ENCODE results near the gene GDF2.

Gene GDF2

DNA sequence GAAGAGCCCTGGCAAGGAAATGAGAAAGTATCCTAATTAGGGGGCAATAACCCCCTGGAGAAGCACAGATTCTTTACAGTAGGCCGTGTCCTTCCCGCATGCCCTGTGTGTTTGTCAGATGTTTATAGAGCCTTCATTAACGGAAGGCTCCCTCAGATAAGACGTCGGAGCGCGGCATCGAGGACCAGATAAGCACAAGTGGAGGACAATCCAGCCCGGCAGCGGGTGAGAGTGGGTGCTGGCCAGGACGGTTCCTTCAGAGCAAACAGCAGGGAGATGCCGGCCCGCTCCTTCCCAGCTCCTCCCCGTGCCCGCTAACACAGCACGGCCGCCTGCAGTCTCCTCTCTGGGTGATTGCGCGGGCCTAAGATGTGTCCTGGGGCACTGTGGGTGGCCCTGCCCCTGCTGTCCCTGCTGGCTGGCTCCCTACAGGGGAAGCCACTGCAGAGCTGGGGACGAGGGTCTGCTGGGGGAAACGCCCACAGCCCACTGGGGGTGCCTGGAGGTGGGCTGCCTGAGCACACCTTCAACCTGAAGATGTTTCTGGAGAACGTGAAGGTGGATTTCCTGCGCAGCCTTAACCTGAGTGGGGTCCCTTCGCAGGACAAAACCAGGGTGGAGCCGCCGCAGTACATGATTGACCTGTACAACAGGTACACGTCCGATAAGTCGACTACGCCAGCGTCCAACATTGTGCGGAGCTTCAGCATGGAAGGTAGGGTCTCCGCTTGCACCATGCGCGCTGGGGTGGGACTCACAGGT is at the start of gene GDF2:
GDF2 (plus strand) TSS at position 155 of the 762 bp plus-strand sequence; CDS start at position 370, 215 bp downstream.
- in situ Hi-C loops (cut with HindIII; ENCODE audit: low sequenced_read_pairs) = no loop called here

DNA sequence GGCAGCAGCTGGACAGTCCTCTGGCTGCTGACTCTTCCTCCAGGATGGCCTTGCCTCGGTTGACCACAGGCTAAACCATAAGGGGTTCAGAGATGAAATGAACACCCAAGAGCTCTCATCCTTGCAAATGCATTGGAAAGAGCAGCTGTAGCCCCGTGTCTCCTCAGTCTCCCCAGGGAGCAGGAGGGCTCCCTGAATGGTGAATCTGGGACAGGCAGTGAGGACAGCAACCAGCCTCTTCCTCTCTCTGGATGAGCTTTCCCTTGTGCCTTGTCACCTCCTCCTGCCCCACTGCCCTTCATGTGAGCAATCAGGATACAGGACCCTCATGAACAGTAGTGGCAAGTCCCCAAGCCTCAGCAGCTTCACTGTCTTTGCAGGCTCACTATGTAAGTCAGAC is 46.2 kb upstream of the GDF2 start:
- in situ Hi-C loops (cut with HindIII; ENCODE audit: low sequenced_read_pairs) = no loop called here

DNA sequence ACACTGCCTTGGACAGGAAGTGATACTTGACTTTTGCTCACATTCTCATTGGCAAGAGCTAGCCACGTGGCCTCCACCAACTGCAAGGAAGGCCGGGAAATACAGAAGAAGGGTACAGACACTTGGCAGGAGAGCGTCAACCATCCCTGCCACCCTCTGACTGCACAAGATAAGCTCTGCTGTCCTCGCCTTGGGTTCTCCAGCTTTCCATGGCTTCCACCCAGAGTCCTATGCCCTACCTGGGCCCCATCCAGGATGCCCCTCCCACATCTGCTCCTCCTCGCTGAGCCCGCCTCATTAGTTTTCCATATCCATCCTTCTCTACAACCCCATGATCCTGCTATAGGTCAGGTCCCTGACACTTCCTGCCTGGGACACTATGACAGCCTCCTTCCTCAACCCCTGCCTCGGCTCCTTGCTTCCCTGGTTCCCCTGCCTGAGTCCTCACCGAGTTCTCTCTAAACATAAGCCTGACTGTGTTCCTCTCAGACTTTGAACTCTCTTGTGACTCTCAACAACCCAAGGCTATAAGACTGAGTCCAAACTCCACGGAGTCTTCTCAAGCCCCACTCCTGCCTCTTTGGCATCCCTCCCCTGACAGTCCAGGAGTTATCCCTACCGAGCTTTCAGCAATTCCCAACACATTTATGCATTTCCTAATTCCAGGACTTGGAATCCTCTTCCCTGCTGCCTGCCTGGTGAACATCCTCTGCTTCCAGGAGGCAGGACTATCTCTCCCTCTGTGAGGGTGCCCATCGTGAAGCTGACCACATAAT is 45.5 kb upstream of the GDF2 start:
- in situ Hi-C loops (cut with HindIII; ENCODE audit: low sequenced_read_pairs) = no loop called here

DNA sequence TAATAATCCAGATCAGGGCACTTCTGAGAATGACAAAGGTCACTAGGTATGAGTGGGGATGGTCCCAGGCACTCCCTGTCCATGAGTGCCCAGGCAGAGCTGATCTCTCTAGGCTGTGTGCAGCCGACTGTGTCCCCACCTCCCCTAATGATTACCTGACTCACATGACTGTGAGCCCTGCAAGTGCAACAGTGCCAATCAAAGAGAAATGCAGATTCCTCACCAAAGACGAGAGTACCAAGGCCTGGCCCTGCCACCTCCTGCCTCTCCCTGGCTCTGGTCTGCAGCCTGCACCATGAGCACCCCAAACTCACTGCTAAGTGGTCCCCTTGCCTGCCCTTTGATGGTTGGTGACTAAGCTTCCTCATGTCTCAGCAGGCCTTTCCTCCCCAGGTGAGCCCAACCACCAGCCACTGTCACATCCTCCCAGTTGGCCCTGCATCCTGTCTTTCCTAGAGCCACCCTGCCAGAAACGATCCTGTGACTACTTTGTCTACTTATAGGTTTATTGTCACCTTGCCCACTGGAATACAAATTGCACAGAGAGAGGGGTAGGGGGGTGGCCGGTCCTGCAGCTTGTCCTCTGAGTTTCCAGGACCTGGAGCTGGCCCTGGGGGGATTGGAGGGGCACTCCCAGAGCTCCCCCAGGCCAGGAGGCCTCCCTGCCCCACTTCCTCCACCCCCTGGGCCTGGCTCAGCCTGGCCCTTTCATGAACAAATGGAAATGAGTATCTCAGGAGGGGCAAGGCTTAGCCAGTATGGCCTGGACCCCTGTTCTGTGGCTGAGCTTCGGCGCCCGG is 44.7 kb upstream of the GDF2 start:
- in situ Hi-C loops (cut with HindIII; ENCODE audit: low sequenced_read_pairs) = no loop called here

DNA sequence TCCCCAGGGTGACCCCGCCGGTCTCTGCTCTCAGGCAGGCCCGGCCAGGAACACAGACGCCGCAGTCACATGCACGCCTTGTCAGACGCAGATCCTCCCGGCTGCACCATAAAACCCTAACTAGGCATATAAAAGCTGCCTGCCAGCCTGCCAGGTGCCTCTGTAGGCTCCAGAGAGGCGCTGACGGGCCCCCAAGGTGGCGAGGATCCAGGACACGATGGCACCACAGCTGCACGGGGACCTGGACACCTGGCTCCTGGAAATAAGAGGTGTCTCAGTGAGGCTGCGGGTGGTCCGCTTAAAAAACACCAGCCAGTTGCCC is 44.1 kb upstream of the GDF2 start:
- in situ Hi-C loops (cut with HindIII; ENCODE audit: low sequenced_read_pairs) = no loop called here

GRCh38 chr10:47278720-47279119 is 43.5 kb upstream of the GDF2 start:
- in situ Hi-C loops (cut with HindIII; ENCODE audit: low sequenced_read_pairs) = no loop called here

GRCh38 chr10:47279276-47279675 is 43.0 kb upstream of the GDF2 start:
- in situ Hi-C loops (cut with HindIII; ENCODE audit: low sequenced_read_pairs) = no loop called here

DNA sequence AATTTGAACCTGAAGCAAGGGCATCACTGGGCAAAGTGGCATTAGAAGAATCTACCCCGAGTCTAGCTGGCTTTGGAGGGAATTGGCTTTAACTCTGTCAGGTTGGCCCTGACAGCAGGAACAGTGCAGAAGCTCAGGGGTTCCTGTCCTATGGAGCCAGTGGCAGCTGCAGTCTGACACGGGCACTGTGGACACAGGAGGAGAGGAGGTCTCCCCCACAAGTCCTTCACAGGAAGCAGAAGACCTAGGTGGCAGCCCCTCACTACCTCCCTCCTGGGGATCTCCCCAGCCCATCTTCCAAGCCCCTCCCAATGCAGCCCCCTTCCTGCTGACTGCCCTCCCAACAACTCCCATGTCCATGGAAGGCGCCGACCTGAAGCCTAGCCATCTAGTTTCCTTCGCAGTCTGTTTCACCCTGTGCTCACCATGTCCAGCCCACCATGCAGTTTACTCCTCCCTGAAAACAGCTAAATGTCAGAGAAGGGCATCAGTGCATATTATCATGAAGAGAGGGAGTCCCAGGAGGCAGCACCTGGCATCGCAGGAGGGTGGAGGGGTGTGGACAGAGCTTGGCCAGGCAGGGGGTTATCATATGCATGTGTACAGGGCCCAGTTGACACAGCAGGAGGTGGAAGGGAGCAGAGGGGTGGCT is 40.1 kb upstream of the GDF2 start:
- in situ Hi-C loops (cut with HindIII; ENCODE audit: low sequenced_read_pairs) = no loop called here

DNA sequence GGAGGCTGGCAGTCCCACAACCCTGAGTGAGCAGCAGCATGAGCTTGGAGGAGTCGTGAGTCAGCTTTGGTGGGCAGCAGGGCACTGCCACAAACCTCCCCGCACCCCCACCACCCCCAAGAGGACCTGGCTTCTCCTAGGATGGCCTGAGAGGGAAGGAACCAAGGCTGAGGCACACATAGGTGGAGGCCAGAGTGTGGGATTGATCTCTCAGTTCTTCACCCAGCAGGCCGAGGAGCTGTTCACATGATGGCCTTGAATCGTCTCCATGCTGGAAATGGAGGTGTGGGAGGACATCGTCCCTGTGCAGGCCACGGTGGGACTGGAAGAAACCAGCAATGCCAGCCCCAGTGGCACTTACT is 39.6 kb upstream of the GDF2 start:
- in situ Hi-C loops (cut with HindIII; ENCODE audit: low sequenced_read_pairs) = no loop called here

DNA sequence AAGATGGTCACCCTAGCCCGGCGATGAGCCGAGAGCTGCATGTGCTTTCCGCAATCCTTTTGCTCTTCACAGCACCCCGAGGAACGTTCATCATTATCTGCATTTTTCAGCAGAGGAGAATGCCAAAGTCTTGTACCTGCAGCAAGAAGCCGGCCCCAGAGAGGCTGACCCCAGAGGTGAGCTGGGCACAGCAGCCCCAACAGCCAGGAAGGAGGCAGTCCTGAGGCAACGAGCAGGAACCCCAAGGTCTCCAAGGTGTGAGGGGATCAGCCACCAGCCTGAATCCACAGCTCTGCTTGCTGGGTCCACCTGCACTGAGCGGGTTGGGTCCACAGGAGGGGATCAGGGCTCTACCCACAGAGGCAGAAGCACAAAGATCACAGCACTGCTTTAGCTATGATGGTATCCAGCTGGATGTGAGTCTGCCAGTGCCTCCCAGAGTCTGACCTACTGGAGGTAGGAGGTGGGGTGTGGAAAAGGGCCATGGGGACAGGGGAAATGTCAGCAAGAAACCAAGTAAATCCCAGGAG is 39.1 kb upstream of the GDF2 start:
- in situ Hi-C loops (cut with HindIII; ENCODE audit: low sequenced_read_pairs) = no loop called here

DNA sequence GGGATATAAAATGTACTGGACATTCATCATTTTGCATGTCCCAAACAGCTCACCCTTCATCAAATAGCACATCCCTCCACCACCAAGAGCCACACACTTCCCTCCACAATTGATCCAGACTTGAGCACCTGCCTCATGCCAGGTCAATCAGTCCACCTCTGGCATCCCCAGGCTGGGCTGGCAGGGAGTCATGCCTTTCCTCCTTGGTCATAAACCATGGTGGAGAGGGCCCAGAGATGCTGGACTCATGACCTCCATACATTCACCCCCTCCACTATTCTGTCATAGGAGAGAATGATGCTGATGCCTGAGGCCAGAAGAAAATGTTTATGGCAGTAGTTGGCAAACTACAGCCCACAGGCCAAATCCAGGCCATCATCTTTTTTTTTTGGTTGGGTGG is 38.4 kb upstream of the GDF2 start:
- in situ Hi-C loops (cut with HindIII; ENCODE audit: low sequenced_read_pairs) = no loop called here

DNA sequence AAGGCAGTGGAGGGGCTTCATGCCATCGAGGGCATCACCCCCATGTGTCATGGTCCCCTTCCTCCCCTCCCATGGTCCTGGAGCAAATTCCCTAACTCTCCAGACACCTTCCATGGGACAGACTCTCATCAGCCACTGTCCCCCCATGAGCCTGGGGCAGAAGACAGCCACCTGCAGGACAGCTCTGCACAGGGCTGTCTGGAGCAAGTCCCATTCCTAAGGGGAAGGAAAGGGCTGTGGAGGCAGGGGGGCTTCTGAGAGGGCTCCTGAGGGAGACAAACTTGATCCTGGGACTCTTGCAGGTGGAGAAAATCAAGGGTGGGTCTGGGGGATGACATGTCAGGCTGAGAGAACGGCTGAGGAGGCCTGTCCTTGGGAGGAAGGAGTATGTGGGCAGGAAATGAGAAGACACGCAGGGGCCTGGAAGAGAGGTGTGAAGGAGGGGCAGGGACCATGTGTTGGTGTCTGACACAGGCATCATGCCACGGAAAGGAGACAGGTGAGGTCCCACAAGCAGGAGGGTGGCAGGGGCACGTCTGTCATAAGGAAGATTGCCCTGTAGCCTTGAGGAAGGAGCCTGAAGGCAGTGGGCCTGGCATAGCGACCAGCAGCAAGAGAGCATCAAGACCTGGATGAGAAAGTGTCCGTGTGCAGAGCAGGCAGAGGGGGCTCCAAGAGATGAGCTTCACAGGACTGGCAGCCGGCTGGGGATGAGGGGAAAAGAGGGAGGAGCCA is 36.7 kb upstream of the GDF2 start:
- in situ Hi-C loops (cut with HindIII; ENCODE audit: low sequenced_read_pairs) = no loop called here

DNA sequence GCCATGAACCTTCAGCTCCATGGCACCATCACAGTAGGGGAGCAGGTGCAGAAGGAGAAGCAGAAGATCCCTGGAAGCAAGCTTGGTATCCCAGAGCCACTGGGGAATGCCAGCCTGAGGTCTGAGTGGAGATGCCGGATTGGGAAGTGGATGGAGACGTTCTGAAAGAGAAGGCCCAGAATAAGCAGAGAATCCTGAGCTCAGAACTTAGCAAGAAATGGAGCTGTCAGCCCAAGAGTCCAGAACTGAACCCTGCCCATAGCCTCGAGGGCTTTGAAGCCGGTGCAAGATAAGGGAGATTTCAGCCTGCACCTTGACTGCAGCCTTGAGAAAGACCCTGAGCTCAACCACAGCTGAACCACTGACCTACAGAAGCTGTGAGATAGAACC is 36.1 kb upstream of the GDF2 start:
- in situ Hi-C loops (cut with HindIII; ENCODE audit: low sequenced_read_pairs) = no loop called here

DNA sequence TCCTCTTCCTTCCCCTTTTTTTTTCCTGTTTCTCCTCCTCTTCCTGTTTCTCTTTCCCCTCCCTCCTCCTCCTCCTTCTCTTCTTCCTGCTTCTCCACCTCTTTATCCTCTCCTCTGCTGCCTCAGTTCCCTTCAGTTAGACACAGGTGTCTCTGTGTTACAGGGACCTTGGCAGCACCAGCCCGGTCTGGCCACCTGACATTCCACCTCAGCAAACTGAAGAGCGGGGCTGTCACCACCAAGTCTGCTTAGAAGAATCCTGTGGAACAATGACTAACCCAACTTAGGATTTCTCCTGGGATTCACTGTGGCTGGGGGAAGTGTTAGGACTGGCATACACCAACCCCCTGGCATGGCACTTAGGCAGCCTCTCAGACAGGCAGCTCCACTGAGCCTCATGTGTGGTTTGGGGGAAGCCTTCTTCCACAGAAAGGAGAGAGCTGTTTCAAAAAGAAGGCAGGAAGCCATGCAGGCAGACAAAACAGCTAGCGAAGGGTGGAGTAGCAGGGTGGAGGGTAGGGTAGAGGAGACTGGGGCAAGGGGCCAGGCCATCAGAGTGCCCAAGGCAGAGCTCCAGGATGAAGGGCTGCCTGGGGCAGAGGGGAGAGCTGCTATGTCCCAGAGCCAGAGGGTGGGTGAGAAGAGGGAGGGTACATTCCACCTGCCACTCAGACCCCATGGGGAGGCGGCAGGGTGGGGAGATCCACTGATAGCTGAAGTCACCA is 35.5 kb upstream of the GDF2 start:
- in situ Hi-C loops (cut with HindIII; ENCODE audit: low sequenced_read_pairs) = no loop called here

DNA sequence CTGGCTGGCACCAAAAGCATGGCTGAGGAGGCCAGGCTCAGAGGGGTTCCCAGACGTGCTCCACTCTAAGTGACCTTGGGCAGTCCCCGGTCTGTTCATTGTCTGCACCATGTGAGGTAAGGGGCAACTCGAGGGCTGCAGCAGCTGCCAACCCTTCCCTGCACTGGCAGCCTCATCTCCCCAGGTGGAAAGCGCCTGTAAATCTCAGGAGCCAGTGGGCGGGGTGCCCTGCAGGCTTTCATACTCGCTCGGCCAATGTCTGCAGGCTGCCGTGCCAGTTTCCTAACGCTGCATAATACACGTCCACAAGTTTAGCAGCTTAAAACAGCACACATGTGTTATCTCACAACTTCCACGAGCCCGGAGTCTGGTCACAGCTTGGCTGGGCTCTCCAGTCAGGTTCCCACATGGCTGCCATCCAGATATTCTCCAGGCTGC is 34.9 kb upstream of the GDF2 start:
- in situ Hi-C loops (cut with HindIII; ENCODE audit: low sequenced_read_pairs) = no loop called here

DNA sequence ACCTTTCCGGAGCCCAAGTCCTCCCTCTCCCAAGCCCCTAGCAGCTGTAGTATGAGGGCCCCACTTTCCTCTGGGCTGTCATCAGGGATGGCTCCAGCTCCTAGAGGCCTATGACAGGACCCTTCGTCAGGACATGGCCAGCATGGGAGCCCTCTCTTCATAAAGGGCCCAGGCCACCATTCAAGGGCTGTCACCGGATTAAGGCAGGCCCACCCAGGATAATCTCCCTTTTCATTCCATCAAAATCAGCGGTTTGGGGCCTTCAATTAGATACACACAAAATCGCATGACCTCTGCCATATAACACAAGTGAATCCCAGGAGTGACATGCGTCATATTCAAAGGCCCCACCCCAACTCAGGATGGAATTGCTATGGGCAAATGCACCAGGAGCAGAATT is 34.4 kb upstream of the GDF2 start:
- in situ Hi-C loops (cut with HindIII; ENCODE audit: low sequenced_read_pairs) = no loop called here

DNA sequence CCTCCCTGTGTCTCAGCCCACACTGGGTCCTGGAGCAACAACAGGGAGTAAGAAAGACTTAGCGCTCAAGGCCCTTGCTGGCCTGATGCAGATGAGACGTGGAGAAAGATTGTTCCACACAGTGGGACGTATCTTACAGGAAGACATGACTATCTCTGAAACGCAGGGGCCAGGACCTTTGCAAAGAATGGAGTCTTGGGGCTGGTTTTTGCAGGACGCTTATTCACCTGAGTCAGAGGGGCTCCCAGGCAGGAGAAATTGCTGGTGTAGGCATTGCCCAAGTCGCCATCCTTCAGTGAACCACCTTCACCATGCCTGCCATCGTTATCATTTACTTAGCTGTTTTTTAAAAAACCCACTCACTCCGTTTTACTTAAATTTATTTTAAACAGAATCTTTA is 34.0 kb upstream of the GDF2 start:
- in situ Hi-C loops (cut with HindIII; ENCODE audit: low sequenced_read_pairs) = no loop called here

- in situ Hi-C loops (cut with HindIII; ENCODE audit: low sequenced_read_pairs) = no loop called here
These were observed 33.2 kb upstream of the GDF2 start for GRCh38 chr10:47288916-47289495.

GRCh38 chr10:47289921-47290320 is 32.3 kb upstream of the GDF2 start:
- in situ Hi-C loops (cut with HindIII; ENCODE audit: low sequenced_read_pairs) = no loop called here
